NCI-H345 (cell line): Measurements from ENCODE around the gene KCNK17.
A peak's percentile ranks its signal among the peaks of the same experiment; 100 is the strongest.

Source experiments
- DNase-seq: peaks from one replicate; lab custom pipeline; 2025; lab: John Stamatoyannopoulos, UW

Gene KCNK17, protein sequence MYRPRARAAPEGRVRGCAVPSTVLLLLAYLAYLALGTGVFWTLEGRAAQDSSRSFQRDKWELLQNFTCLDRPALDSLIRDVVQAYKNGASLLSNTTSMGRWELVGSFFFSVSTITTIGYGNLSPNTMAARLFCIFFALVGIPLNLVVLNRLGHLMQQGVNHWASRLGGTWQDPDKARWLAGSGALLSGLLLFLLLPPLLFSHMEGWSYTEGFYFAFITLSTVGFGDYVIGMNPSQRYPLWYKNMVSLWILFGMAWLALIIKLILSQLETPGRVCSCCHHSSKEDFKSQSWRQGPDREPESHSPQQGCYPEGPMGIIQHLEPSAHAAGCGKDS

DNA sequence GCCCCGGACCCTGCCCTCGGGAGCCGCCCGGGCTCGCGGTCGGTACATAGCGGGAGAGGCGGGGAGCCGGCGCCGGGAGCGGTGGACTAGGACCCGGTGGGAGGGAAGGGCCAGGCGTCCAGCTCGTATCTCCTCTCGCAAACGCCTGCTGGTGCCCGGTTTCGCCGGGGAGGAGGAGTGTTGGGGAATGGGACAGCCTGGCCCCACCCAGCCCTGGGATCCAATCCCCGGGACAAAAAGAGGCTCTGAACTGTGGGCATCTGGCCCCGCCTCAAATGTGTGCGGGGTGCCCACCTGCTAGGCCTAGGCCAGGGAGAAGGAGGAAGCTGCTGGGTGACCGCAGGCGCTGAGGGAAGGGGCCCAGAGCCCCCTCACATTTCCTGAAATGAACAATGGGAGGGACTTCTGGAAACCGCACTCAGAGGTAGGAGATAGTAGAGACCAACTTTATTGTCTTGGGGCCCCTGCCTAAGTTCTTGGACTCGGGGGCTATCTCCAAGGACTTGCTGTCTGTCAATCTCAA is at the start of gene KCNK17:
Gene KCNK17 (minus strand): TSS at position 147 of the 523 bp plus-strand sequence. CDS start 99 bp downstream, at position 48.
- no peak for DNase-seq

DNA sequence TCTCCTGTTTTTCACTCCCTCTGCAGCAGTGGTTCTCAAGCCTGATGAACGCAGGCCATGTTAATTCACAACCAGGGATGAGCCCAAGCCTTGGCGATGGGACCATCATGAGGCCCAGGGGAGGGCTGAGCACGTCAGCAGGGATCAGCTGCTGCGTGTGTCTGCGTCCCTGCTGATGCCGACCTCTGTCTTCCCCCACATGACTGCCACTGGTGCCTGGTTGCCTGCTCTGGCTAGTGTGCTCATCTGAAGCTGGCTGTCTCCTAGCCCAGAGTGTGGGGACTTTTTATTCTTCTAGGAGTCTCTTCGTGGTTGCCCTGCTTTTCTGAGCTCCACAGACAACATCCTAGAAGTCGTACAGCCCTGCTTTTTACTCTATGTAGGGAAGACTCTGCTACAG is 49.1 kb upstream of the KCNK17 start:
- DNase-seq, result no peak

DNA sequence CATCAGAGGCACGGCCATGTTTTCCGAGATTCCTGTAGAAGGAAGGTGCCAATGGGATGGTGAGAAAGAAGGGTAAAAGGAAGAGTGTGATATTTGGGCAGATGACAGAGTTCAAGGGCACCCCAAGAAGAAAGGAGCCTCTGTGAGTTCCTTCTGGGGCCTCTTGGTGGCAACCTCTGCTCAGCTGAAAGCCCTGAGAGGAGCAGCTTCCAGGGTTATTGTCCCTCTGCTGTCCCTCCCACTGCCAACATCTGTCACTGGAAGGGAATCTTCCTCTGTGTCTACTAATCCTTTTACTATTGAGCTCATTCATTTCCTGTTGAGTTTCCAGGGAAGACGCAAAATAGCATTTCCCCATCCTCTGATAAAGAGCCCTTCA is 48.3 kb upstream of the KCNK17 start:
- peak; percentile 41 for DNase-seq

DNA sequence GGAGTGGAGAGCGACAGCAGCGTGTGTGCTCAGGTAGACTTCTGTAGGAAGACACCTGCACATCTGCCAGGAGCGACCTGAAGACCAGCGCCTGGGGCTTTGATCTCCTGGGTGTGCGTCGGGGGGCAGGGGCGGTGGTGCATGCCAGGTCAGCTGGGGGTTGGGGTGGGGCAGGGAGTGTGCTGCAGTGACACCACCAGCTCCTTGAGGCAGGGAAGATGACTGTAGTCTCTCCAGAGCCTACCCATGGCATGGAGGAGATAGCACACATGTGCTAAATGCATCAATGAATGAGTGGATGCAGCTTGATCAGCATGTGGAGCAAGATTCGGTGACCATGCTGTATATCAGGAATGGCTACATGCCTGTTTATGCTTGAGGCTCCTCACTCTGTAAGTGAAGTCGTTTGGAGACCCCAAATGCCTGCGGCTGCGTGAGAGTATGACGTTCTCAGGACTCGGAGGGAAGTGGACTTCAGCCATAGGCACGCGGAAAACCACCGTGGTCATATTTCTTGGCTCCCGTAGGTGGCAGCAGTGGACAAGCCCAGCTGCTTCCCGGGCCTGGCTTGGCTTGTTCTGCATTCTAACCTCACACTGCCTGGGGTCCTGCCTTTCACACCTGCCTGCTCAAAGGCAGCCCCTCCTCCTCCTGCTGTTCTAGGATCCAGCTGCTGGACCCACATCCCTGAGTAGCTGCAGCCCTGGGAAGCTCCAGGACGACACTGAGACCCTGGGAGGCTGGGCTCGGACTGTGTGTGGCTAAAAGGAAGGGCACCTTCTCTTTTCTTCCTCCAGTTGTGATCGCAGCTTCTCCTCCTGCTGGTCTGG is 47.7 kb upstream of the KCNK17 start:
- DNase-seq, result peak; percentile 79

DNA sequence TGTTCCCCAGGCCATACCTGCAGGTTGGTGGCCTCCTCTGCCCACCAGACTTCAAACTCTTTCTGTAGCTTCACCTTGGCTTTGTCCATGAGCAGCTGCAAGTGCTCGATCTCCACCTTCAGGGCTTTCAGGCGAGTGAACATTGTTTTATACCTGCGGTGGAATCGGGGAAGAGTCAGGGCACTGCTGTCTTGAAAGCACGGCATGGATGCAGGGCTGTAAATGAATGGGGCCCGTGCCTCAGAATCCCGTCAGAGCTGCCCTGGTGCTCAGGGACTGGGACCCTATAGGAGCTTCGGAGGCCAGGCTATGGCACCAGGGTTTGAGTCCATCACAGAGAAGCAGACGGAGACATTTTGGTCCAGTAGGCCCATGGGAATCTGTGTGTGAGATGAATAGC is 46.2 kb upstream of the KCNK17 start:
- no peak for DNase-seq

DNA sequence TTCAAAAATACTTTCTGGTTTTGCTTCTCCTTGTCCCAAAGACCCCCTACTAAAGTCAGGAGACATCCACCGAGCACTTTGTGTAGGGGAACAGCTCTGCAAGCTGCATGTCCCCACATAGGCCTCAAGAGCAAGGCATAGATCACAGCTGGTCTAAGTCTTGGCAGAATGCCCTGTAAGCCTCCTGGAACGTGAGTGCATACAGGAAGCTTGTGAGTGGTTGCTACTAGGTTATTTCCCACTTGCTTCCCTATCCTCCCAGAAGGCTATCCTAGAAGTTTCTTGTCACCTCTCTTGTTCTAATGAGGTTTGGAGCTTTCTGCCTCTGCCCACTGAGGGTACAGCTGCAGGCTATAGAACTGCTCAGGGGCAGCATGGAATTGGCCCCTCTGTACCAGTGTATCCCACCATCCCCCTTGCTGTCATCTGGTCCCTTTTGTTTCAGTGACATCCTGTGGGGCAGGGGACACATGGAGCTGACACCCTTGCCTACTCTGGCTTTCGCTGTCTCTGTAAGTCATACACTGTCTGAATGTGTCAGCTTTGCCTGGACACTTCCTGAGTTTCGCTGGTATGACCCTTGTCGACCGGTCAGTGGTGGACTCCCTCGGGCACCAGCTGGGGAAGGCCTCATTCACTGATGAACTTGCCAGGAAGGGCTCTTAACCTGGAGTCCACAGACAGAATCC is 43.9 kb upstream of the KCNK17 start:
- DNase-seq, result peak; percentile 75

DNA sequence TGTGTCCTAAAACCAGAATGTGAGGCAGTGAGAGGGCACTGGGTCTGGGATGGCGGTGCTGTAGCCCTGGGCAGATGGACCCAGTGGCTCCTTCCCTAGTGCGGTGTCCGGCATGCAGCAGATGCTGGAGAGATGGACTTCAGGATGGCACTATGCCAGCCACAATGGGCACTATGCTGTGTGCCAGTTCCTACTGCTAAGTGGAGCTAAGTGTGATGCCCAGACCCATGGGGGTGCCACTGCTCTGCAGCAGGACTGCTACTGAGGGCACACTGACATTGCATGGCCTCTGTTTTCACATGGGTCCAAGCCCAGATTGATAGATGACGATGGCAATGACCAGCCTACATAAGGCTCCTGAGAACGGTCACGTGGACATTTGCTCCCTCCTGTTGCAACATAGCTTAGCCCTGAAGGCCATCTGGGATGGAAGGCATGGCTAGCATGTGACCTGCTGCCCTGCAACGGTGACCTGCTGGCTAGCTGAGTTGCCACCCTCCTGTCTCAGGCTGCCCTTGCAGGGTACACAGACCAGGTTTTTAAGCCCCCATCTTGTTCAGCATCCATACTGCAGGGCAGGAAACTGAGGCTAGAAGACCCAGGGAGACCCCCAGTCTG is 39.6 kb upstream of the KCNK17 start:
- DNase-seq, result no peak

DNA sequence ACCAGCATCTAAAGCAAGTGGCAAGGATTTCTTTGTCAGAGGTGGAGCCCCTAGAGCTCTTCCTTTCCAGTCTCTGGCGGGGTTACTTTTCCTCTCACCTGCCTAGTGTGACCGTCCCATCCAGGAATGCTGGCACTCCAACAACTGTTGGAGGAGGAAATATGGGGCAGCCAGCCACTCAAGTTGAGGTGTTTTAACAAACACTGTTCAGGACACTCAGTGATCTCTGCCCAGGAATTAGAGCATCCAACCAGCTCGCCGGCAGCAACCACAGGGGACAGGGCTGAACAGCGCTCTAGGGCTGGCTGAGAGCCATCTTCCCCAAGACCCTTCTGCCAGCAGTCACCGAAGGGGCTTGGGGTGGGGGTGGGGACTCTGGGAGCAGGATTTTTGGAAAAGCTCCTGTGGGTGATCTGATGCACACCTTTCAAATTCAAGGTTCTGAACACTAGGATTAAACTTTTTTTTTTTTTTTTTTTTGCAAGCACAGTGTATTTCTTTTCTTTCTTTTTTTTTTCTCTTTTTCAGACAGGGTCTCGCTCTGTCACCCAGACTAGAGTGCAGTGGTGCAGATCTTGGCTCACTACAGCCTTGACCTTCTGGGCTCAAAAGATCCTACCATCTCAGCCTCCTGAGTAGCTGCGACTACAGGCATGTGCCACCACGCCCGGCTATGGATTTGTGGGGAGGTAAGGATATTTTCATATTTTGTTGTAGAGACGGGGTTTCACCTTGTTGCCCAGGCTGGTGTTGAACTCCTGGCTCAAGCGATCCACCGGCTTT is 36.7 kb upstream of the KCNK17 start:
- DNase-seq, result no peak

DNA sequence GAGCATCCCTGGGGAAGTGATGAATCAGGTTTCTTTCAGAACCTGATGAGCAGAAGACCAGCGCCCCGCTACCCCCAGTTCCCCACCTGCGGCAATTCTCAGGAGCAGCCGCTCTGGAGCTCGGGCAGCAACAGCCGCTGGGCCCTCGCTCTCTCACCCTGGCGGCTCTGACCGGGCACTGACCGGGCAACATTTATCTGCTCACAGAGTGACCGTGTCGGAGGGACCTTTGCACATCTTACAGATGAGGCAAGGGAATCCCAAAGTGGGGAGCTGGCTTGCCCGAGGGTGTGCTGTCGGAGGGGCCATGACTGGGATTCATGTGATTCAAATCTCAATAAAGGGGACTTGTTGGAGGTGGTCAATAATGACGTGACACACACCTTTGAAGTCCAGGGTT is 34.5 kb upstream of the KCNK17 start:
- no peak for DNase-seq

DNA sequence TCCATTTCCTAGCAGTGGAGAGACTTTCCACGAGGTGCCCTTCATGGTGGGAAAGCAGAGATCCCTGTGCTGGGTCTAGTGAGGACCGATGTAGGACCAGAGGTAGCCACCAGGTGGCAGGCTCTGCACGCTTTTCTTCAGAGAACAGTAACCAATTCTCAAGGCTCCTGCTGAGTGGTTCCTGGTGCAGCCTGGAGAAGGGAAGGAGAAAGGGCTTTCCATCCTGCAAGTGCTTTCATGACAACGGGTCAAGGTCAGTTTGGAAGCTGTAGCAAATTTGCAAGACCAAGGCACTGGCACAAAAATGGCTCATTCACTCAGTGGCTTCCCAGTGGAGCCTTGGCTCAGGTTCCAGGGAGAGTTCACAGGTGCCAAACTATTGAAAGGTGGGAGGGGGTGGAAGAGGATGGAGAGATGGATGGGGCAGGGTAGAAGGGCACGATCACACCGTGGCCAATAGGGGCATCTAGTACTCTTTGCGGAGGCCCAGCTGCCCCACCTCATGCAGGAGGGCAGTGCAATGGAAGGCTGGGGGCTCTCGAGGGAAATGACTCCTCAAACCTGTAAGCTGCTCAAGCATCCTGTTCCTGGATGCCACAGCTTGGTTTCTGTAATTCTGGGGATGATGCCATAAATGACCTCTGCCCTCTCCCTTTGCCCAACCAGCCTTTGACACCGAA is 33.8 kb upstream of the KCNK17 start:
- peak; percentile 63 for DNase-seq

DNA sequence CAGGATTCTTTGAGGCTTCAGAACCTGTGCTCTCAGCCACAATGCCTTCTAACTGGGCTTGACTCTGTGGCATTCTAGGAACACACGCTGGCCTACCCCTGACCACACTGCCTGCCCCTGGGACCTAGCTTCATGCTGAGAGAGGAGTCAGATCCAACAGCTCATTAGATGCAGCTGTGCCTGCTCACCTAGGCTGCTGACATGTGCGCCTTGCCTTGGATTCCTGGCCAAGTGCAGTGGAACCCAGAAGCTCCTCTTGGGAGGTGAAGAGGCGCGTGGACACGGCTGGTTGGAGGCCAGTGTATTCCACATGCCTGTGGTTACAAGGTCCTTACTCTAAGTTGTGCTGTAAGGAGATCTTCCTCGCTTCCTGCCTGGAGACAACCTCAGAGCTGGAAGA is 33.0 kb upstream of the KCNK17 start:
- no peak for DNase-seq

DNA sequence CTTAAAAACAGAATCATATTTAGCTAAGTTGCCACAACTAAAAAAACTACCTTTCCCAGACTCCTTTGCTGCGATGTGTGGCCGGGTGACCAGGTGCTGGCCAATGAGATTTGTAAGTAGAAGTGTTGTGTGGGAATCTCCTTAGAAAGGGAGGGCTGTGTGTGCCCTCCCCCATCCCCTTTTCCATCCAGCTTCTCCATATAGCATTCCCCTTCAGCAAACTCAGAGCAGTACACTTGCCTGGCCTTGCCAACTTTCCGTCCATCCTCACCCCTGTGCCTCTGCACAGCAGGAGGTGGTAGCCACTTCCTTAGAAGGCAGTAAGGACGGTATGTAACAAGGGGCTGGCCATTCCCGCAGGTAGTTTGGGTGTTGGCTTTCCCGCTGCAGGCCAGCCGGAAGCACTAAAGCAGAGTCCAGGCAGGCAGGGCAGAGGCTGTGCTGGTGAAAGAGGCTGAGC is 30.6 kb upstream of the KCNK17 start:
- no peak for DNase-seq

DNA sequence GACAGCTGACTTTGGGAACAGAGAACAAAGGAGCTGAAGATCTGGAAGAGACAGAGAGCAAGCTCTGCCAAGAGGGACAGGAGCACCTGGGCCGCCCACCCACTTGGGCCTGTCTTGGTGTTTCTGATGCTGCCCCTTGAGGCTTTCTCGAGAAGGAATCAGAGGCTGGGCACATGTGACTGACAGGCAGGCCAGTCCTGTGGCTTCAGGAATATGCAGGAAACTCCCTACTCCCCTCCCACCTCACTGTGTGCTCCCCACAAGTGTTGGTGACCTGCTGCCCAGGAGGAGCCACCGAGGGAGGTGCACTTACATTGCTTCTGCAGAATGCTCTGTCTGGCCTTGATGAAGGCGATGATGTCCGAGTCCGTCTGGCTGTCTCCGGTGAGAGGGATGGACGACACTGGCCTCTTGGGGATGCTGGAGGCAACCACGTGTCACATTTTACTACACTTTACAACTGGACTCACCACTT is 29.2 kb upstream of the KCNK17 start:
- no peak for DNase-seq

DNA sequence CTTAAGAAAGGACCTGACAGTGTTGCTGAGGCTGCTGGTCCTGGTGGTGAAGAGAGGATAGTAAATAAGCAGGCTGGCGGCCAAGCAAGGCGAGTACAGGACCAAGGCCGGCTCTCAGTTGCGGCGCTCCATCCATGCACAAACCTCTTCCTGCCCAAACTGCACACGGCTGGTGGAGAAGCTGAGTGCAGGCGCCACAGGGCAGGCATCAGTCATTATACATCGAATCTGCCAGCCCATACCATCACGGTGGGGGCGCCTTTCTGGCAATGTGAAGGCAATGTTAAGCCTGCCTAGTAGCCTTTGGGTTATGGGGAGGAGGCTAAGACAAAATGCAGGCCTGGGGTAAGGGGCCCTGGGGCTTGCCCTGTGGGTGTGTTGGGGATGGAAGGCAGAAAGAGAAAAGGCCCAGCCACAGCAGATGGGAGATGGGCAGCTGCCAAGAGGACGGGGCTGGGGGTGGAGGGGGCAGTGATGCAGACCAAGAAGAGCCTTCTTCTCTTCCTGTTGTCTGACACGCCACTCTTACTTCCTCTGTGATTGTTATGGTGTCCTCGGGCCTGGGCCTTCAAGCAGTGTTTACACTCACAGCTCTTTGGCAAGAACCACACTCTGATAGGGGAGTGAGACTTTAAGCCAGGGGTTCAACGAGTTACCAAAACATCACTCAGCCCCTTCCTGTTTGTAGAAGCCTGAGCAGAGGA is 28.6 kb upstream of the KCNK17 start:
- DNase-seq, result peak; percentile 38

DNA sequence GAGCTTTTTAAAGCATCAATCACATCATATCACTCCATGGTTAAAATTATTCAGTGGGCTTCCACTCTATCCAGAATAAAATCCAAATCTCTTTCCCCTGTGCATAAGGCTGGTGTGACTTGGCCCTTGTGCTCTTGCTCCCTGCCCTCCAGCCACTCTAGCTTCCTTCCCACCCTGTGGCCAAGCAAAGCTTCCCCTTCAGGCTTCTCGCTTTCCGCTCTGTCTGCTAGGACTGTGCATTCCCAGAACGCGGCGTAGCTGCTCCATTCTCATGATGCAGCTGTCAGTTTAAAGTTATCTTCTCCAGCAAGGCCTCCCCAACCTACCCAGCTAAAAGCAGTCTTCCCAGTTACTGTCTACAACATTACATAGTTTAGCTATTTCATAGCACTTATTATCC is 27.7 kb upstream of the KCNK17 start:
- no peak for DNase-seq

DNA sequence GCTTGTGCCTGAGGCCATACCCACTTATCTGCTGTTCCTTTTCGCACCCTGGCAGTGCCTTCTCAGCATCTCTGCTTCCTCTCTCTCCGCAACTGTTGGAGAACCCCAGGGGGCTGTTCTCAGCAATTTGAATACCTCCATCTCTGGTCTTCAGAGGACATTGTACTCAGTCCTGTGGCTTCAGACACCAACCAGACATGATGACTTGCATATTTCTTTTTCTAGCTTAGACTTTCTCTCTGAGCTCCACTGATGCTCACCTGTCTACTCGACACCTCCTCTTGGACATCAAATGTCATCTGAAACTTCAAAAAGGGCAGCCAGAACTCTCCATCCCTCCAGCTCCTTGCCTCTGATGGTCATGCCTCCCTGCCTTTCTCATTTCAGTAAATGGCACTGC is 27.1 kb upstream of the KCNK17 start:
- no peak for DNase-seq

DNA sequence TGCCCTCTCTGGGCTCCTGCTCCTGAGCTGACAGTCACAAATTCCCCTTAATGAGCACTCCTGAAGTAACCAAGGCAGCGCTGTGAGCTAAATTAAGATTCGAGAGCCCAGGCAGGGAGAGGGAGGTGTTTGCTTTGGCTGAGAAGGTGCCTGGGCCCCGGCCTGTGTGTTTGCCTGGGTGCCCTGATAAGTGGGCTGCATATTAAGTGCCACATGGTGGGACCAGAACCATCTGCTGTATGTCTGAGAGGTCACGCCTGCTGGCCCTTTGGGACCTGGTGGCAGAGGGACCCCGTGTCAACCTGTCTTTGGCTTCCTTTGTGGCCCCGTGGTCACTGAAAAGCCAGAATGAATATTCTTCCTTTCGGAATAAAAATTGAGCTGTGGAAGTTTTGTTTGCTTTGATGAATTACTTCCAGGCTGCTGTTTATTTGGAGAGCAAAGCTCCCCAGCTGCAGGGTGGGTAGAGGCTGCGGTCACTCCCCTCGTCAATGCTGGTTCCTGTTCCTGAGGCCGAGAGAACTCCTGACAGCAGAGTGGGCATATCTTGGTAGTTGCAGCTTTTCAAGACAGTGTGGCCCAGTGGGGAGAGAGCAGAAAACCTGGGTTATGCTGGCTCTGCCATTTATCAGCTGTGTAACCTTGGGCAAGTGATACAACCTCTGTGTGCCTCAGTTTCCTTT is 25.8 kb upstream of the KCNK17 start:
- DNase-seq, result peak; percentile 89

DNA sequence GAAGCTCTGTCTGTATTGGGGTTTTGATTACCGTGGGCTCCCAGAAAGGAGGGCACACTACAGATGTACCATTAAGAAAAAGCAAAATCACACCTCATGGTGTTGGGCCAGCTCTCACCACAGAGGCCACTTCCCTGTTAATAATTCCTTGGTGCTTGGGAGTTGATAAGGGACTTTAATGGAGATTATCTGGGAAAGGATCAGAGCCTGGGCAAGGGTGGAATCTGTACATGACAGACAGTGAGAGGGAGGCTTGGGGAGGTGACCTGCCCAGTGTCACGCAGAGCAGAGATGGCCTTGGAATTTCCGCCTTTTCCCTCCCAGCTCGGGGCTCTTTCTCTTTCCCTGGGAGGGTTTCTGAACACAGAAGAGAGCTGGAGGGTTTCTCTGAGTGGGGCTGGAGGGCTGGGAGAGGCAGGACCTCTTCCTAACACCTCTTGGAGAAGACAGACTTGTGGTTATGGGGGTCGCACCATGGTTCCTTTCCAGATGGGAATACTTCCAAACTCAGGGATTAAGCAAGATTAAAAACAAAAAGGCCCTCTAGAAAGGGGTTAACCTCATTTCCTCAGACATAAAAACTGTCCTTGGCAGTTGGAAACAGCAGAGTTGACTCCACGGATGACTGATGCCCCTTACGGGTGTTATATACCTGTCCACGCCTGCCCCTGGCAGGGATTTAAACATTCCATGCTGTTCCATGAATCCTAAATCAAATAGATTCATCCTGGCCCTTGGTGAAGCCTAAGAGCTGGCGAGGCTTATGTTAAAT is 25.1 kb upstream of the KCNK17 start:
- no peak for DNase-seq

DNA sequence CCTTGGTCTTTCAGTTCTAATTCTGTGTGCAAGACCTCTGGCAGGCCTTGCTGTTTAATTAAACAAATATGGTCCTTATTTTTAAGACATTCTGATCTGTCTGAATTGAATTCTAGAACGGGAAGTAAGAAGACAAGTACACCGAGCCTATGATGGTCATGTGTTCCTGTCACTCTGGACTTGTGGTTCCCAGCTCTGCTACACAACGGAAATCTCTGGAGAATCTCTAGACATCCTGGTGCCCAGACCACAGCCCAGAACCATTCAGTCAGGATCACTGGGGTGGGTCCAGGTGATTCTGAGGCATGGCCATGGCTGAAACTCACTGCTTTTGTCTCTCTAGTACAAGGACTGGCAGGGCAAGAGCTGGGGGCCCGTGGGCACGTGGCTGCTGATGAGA is 24.2 kb upstream of the KCNK17 start:
- no peak for DNase-seq
